Activated CD4-positive, CD25-positive, alpha-beta regulatory T cell treated with anti-CD3 and anti-CD28 coated beads, Interleukin-2, amount 50 U/mL, for 72 hours (primary cell): ENCODE data around the gene MVB12B.
"Not testable (repeated sequence)": the region's sequence is repeated elsewhere in the genome, so short reads cannot be mapped to it uniquely, and the experiment has no call there.

Experiments used
- DNase-seq: peaks from one replicate; pipeline ENCODE4 v3.0.0; 2021

The MVB12B gene

DNA sequence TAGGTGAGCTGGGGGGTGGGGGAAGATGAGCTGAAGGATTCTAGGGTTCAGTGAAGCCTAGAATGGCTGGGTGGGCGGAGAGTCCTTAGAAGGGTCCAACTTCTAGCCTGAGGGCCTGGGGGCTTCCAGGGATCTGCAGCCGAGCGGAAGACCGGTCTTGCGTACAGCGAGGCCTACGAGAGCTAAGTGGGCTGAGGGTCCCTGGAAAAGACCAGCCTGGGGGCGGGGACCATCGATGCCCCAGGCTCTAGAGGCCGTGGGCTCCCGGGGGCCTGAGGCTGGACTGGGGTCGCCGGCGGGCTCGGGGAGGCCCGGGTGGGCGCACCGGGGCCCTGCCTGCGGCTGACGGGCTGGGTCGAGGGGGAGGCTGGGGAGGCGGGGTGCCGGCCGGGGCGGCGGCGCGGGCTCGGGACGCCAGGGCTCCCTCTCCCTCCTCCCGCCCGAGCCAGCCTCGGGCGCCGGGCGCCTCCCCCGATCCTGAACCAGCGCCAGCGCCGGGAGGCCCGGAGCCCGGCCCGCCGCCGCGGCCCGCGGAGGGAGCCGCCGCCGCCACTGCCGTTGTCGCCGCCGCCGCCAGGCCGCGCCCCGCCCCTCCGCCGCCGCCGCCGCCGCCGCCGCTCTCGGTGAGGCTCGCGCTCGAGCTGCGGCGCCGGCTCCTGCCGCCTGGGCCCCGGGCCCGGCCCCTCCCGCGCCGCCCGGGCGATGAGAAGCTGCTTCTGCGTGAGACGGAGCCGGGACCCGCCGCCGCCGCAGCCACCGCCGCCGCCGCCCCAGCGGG, at the start of gene MVB12B:
Gene MVB12B (plus strand): TSS at position 602 of the 778 bp plus-strand sequence. CDS start 101 bp downstream, at position 703.
- peak; percentile 56 for DNase-seq

DNA sequence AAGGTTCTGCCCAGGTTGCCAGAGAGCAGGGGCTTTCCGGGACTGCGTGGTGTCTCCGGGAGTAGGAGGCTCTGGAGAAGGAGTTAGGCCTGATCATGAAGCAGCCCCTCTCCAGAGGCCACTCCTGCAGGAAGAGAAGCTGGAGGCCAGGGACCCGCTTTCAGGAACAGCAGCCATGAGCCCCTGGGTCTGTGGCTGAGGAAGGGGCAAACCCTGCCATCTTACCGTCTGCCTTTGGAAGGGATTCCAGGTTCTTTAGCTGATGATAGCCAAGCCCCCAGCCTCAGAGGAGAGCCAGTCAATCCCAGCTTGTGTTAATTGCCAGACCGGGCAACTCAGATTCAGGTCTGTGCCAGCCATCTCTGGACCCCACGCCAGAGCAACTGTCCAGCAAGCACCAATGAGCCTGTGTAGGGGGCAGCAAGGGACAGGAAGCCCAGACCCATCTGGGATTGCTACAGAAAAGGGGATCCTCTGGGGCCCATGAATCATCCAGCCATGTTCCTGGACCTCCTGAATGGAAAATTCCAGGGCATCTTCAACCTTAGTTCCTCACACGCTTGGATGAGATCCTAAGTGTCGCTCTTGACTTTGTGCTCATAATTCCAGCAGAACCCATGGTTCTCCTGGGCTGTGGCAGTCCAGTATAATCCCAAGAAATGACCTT, 42.7 kb upstream of the MVB12B start:
- no peak for DNase-seq

DNA sequence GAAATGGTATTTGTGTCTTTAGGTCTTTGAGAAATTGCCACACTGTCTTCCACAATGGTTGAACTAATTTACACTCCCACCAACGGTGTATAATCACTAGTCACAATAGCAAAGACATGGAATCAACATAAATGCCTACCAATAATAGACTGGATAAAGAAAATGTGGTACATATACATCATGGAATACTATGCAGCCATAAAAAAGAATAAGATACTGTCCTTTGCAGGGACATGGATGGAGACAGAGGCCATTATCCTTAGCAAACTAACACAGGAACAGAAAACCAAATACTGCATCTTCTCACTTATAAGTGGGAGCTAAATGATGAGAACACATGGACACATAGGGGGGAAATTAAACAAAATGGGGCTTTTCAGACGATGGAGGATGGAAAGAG, 41.0 kb upstream of the MVB12B start:
- not testable (repeated sequence) for DNase-seq

- no peak for DNase-seq
These were observed 39.3 kb upstream of the MVB12B start for GRCh38 chr9:126287166-126287866.

- no peak for DNase-seq
These were observed 35.8 kb upstream of the MVB12B start for GRCh38 chr9:126290871-126291270.

GRCh38 chr9:126291925-126292324, 34.7 kb upstream of the MVB12B start:
- DNase-seq = no peak

DNA sequence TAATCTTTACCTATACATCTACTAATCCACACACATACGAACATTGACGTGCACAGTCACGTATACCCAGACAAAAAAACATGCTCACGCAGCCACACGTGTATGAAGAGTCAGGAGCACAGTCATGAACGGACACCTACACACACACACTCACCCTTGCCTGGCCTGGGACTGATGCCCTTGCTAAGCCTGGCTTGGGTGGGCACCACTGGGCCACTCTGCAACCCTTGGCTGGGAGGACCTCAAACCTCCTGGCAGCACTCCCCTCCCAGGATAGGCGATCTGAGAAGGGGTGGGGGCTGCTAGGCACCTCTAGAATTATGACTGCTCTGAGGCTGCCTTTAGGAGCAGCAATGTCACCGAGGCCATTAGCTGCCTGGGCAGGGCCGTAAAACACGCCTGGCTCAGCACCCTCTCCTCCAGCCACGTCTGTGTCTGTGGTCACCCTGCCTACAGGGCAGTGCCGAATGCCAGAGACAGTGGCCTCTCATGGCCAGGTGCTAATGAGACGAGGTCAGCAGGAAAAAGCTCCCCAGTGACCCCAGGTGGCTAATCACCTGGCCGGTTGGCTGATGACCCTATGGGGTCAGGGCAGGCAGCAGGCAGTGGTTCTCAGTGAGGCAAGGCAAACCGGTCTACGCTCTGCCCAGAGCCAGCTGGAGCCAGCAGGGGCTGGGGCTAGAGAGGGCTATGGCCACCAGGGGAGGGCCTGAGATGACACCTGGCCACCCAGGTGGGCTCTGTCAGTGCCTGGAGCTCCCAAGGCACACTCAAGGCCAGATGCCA, 33.7 kb upstream of the MVB12B start:
- DNase-seq = no peak

- DNase-seq = no peak
These were observed 33.1 kb upstream of the MVB12B start for GRCh38 chr9:126293522-126293889.

DNA sequence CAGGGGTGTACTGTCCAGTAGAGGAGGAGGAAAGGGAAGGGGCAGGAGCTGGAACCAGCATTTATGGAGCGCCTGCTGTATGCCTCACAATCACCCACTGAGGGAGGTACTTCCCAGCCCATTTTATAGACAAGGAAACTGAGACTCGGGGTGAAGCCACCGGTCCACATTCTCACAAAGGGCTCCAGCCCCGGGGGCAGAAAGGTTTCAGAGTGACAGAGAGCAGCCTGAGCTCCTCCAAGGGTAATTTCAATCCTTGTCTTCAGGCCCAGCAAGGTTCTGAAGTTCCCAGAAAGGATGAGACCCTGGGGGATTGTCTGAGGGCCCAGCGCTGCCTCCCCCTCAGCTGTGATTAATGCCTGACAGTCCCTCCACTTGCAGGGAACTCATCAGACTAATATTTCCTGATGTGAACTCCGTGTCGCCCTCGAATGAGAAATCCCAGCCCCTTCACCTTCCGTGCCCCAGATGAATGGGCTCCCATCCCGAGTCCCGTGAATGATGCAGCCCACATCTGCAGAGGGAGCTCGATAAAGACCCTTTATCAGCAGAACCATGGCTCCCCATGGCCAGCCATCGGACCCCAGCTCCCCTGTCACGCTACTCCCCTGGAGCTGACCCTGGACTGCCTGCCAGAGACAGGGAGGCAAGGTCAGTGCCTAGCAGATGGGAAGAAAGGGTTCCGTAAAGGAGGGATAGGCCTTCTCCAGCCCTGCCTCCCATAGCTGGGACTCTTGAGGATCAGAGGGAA, 32.1 kb upstream of the MVB12B start:
- no peak for DNase-seq

DNA sequence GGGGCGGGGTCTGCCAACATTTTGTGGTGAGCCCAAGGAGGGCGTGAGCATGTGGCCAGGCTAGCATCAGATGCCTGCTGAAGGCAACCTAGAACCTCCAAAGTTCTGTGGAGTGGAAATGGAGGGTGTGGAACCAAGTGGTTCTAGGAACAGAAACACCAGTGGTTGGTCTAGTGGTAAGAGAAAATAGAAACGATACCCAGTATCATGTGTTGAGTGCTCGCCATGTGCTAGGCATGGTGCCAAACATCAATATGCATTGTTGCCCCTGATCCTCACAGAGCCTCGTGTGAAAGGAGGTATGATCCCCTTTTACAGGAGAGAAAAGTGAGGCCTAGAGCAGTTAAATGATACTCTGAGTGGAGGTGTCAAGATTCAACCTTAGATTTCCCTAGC, 31.5 kb upstream of the MVB12B start:
- DNase-seq = no peak

- no peak for DNase-seq
These were observed 31.1 kb upstream of the MVB12B start for GRCh38 chr9:126295516-126295915.

GRCh38 chr9:126295936-126296600, 30.6 kb upstream of the MVB12B start:
- DNase-seq = no peak

- no peak for DNase-seq
These were observed 29.9 kb upstream of the MVB12B start for GRCh38 chr9:126296687-126297086.

DNA sequence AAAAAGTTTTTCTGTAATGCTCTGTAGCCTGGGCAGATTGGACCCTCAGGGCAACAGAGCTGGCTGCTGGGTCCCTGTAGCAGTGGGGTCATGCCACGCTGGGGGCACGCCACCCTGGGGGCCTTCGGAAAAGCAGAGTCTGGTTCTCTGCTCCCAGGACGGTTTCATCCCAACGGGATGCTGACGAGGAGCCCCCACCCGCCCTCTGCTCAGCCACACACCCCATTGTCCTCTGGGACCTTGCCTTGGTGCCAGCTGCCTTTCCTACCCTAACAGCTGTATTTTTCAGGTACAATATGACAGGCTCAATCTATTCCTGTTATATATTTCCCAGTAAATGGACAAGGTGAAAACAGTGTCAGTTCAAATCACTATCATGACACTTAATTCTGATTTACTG, 29.0 kb upstream of the MVB12B start:
- DNase-seq = no peak

DNA sequence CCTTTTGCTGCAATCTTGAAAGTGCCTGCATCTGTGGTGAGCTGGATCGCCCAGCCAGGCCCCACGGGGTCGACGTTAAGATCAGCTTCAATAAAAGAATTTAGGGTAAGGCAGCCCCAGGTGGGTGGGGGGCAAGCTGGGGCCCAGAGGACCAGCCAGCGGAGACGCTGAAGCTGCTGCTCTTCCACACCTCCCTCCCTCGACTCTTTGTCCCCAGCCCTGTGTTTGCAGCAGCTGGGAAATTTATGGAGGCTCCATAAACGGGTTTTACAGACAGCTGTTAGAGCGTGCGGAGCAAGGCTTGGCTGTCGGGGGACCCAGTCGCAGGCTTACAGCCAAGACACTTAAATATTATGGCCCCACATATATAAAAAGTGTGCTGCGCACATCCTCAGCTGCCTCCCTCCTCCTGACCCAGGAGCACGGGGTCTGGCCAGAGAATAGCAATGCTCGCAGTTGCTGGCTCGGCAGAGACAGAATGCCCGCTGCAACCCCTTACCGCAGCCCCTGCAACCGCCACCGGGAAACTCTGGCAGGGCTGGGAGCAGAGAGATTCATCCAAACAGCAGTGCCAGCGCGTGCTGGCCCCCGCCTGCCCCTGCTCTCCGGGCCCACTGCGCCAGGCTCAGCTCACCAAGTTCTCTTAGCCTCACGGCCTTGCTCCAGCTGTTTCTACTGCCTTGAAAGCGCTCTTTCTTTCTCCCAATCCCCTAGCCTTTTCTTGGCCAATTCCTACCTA, 28.4 kb upstream of the MVB12B start:
- DNase-seq = no peak

GRCh38 chr9:126299706-126300276, 26.8 kb upstream of the MVB12B start:
- DNase-seq = no peak

DNA sequence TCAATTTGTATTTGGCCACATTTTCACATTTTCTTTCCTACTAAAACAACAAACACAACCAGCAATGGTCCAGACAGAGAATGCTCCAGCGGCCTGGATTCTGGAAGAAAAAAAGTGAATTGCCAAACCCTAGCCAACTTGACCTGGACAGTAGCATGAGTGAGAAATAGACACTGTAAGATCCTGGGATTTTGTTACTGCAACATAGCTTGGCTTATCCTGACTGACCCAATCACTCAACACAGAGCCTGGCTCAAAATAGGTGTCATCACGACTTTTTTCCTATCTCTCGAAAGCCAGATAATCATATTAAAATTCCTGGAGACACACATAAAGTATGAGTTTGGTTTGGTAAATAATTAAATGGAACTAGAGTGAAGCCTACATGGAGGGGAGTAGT, 25.4 kb upstream of the MVB12B start:
- DNase-seq = no peak

DNA sequence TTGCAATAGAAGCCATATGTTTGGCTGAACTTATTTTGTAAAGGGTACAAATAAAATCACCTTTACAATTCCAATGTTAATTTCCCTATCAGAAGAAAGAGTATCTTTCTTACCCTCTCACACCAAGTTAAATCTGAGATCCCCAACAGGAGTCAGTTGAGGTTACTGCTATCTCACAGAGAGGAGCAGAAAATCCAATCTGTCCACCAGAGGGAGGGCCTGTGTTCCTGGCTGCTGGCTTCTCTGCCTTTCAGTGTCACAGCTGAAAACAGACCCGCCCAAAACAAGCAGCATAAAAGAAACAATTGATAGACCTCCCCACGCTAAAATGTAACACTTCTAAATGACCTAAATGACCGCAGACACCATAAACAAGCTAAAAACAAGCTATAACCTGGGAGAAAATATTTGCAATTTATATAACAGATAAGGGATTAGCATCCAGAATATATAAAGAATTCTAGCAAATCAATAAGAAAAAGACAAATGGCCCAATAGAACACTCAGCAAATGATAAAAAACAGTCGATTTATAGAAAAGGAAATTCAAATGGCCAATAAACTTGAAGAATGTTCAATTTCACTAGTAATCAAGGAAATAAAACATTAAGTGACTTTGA, 24.5 kb upstream of the MVB12B start:
- no peak for DNase-seq

DNA sequence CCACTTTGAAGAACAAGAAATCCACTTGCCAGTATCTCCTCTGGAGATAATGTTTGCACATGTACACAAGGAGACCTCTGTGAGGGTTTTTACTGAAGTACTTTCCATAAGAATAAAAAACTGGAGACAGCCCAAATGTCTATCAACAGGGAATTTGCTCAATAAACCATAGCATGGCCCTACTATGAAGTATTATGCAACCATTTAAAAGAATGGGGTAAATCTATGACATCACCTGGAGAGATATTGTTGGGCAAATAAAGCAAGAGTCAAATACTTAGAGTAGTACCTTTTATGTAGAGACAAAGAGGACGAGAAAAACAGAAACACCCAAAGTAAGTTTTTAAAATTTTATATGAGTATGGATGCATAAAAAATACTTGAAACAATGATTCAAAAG, 23.9 kb upstream of the MVB12B start:
- DNase-seq = no peak

- no peak for DNase-seq
These were observed 23.1 kb upstream of the MVB12B start for GRCh38 chr9:126303488-126303887.
